GM13976 (cell line): ENCODE data around the gene MYADML2.

Experiments used
- DNase-seq: peaks from one replicate; pipeline ENCODE4 v3.0.0; 2012; ENCODE audit warnings: low spot score
- in situ Hi-C: fragments of 300-500 bp; cut with MboI; formaldehyde crosslinking; loops from one replicate; pipeline ENCODE4 v1.12.0; 2022; ENCODE audit warnings: low sequenced_read_pairs, mixed read lengths, inconsistent platforms; ENCODE audit not compliant: unreplicated experiment
- TF ChIP-seq, protein P1 (sequence below): IDR thresholded peaks from 2 replicates; pipeline ENCODE4 v1.5.1; 2012; ENCODE audit warnings: borderline replicate concordance, mild to moderate bottlenecking; ENCODE audit not compliant: insufficient read depth; ENCODE audit errors: extremely low read depth, missing control alignments, control extremely low read depth

MYADML2 gene, protein sequence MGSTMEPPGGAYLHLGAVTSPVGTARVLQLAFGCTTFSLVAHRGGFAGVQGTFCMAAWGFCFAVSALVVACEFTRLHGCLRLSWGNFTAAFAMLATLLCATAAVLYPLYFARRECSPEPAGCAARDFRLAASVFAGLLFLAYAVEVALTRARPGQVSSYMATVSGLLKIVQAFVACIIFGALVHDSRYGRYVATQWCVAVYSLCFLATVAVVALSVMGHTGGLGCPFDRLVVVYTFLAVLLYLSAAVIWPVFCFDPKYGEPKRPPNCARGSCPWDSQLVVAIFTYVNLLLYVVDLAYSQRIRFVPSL

DNA sequence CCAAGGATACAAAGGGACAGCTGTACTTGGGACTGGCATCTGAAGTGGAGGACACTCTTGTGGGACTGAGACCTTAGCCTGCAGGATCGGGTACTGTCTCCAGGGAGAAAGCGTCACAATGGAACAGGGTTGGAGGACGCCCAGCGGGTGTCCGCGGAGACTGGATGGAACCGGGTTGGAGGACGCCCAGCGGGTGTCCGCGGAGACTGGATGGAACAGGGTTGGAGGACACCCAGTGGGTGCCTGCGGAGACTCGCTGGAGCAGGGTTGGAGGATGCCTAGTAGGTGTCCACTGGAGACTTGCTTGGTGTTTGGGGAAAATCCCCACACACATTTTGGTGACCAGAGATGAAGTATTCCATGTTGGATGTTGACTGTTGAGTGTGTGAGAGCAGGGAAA, at the start of gene MYADML2:
Gene MYADML2 (minus strand): TSS at position 45 of the 400 bp plus-strand sequence. CDS start 5,492 bp downstream, outside the sequence.
- TF ChIP-seq, protein P1, sequence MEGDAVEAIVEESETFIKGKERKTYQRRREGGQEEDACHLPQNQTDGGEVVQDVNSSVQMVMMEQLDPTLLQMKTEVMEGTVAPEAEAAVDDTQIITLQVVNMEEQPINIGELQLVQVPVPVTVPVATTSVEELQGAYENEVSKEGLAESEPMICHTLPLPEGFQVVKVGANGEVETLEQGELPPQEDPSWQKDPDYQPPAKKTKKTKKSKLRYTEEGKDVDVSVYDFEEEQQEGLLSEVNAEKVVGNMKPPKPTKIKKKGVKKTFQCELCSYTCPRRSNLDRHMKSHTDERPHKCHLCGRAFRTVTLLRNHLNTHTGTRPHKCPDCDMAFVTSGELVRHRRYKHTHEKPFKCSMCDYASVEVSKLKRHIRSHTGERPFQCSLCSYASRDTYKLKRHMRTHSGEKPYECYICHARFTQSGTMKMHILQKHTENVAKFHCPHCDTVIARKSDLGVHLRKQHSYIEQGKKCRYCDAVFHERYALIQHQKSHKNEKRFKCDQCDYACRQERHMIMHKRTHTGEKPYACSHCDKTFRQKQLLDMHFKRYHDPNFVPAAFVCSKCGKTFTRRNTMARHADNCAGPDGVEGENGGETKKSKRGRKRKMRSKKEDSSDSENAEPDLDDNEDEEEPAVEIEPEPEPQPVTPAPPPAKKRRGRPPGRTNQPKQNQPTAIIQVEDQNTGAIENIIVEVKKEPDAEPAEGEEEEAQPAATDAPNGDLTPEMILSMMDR: no peak
- no peak for DNase-seq
- in situ Hi-C loops: no loop called here

DNA sequence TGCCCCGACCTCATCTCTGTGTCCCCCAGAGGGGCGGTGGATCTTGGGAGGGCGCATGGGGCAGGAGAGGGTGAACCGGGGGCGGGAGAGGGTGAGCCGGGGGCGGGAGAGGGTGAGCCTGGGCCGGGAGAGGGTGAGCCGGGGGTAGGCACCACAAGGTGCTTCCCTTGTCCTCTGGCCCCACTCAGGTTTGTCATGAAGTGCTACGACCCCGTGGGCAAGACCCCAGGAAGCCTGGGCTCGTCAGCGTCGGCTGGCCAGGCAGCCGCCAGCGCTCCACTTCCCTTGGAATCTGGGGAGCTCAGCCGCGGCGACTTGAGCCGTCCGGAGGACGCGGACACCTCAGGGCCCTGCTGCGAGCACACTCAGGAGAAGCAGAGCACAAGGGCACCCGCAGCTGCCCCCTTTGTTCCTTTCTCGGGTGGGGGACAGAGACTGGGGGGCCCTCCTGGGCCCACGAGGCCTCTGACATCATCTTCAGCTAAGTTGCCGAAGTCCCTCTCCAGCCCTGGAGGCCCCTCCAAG, 49.3 kb upstream of the MYADML2 start:
- in situ Hi-C loops: no loop called here
- DNase-seq: no peak
- TF ChIP-seq, protein P1: no peak

DNA sequence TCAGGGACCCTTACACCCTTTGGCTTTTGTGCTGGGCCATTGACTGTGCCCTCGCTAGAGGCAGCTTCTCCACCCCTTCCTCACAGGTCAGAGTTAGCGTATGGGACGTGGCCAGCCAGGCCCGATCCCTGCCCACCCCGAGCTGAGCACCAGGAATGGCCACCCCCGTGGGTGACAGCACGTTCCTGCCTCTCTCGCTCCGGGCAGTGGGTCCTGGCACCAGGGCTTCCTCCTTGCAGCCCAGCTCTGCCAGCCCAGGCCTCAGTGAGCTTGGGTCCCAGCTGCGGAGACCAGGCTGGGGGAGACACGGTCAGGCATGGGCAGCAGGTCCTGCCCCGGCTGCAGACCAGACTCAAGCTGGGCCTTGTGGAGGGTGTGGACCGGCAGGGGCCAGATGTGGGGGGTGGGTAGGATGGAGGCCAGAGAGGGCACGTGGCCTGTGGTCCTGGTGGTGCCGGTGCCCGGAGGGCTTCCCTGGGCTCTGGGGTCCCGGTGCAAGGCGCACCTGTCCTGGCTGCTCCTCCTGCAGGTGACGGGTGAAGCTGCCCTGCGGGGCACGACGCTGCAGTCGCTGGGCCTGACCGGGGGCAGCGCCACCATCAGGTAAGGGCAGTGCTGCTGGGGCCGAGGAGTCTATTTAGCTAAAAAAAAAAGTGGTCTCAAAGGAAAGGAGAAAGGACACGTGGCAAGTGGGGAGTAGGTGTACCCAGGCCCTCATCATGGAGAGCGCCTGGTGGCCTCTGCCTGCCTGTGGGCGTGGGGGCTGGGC, 48.6 kb upstream of the MYADML2 start:
- TF ChIP-seq, protein P1: no peak
- in situ Hi-C loops: no loop called here

DNA sequence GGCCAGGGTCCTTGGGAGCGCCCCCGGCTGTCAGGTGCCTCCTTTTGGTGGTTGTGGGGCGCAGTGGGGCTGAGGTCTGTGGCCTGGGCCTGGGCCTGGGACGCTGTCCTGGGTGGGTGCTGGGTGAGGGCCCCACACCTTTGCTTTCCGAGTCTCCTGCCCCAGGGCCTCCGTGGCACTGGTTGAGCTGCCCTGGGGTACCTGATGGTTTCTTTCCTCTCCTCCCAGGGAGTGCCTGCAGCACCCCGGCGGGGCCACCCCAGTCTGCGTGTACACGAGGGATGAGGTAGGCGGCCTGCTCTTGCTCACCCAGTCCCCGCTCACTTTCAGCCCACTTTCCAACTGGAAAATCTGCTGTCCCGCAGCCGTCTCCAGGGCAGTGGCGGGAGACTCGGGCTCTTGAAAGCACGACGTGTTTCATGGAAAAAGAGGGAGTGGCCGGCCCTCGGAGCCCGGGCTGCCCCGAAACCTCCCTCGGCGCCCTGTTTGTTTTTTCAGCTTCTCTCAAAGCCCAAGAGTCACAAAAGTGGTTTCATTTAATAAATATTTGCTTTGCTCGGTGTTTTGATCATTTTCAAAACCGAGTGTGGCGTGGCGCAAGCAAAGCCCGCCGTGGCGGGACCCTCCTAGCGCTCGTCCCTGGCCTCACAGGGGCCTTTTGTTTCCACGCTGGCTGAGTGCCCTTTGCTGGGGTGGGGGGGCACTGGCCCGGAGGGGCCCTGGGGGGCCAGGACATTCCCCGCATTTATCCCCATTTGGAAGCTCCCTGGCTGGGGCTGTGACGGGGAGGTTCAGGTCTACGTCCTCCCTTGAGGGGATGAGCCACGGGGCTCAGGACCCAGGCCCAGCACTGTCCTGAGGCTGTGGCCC, 47.8 kb upstream of the MYADML2 start:
- no peak for DNase-seq
- TF ChIP-seq, protein P1: no peak
- in situ Hi-C loops: no loop called here

More for the DNA sequence above, 48.6 kb upstream of the MYADML2 start:
- no peak for DNase-seq

DNA sequence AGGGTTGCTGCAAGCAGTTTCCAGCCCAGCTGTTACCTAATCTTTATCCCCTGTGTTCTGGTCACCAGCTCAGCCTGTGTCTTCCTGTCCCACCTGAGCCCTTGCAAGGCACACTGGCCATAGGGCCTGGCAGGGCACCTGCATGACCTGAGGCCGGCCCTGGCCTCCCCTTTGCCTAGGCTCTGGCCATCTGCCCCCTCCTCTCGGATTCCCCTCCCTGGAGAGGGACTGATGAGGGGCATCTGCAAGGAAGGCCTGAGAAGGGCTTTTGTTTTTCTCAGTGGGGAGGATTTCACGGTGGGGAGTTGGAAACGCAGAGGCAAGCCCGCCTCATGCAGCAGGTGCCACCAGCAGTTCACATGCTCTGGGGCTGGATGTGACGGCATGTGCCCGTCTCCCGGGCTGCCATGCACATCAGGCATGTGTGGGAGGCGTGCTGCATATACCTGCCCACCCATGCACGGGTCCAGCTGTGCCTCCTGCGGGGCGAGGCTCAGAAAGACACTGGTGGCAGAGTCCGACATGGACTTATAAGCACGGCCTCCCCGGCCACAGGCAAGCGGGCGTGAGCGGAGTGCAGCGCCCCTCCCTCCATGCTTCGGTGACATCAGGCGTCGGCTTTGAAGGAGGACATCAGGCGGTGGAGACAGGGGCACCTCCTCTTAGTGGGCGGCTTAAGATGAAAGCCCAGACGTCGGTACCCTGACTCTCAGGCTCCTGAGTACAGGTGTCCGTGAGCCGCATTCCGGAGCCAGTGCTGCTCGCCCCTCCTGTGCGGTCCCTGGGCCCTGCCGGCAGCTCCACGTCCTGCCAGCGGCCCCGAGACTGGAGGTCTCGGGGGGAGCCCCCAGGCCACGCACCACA, 46.9 kb upstream of the MYADML2 start:
- in situ Hi-C loops: no loop called here
- TF ChIP-seq, protein P1: no peak
- no peak for DNase-seq
